Measurements from ENCODE around the gene NCKAP5.

Gene NCKAP5

DNA sequence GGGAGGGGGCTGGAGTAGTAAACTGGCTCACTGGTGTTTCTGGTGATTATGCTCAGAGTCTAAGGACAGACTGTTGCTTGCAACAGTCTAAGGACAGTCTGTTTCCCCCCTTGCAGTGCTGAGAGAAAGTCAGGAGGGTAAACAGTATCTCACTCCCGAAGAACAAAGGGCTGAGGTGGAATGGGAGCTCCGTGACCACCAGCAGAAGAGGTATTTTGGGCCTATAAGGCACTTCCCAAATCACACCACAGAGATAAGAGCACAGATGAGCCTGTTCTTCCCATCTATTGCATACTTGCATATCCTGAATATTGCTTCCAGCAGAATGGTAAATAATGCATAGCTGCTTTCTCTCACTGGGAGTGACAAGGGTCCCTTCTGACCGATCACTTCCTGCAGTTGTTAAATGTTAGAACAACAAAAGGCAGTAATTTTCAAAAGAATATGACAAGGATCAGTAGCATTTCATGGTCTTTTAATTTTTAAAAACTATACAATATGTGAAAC, 737.9 kb downstream of the NCKAP5 start:
- TF ChIP-seq YY1 (IDR thresholded peaks at IDR 0.05; ENCODE audit: low read depth), result no peak
- TF ChIP-seq, protein P1, sequence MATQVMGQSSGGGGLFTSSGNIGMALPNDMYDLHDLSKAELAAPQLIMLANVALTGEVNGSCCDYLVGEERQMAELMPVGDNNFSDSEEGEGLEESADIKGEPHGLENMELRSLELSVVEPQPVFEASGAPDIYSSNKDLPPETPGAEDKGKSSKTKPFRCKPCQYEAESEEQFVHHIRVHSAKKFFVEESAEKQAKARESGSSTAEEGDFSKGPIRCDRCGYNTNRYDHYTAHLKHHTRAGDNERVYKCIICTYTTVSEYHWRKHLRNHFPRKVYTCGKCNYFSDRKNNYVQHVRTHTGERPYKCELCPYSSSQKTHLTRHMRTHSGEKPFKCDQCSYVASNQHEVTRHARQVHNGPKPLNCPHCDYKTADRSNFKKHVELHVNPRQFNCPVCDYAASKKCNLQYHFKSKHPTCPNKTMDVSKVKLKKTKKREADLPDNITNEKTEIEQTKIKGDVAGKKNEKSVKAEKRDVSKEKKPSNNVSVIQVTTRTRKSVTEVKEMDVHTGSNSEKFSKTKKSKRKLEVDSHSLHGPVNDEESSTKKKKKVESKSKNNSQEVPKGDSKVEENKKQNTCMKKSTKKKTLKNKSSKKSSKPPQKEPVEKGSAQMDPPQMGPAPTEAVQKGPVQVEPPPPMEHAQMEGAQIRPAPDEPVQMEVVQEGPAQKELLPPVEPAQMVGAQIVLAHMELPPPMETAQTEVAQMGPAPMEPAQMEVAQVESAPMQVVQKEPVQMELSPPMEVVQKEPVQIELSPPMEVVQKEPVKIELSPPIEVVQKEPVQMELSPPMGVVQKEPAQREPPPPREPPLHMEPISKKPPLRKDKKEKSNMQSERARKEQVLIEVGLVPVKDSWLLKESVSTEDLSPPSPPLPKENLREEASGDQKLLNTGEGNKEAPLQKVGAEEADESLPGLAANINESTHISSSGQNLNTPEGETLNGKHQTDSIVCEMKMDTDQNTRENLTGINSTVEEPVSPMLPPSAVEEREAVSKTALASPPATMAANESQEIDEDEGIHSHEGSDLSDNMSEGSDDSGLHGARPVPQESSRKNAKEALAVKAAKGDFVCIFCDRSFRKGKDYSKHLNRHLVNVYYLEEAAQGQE (IDR thresholded peaks at IDR 0.05; ENCODE audit: low read depth), result no peak
- TF ChIP-seq FOXM1 (IDR thresholded peaks at IDR 0.05; ENCODE audit: borderline replicate concordance, low read depth), result no peak
- TF ChIP-seq ZBTB7A (IDR thresholded peaks at IDR 0.05; ENCODE audit: low read depth), result no peak
- TF ChIP-seq, protein P2, sequence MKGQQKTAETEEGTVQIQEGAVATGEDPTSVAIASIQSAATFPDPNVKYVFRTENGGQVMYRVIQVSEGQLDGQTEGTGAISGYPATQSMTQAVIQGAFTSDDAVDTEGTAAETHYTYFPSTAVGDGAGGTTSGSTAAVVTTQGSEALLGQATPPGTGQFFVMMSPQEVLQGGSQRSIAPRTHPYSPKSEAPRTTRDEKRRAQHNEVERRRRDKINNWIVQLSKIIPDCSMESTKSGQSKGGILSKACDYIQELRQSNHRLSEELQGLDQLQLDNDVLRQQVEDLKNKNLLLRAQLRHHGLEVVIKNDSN (IDR thresholded peaks at IDR 0.05), result no peak
- no peak for TF ChIP-seq TCF12 (IDR thresholded peaks at IDR 0.05; ENCODE audit: low read depth)
- no peak for TF ChIP-seq CEBPB (IDR thresholded peaks at IDR 0.05)
- no peak for TF ChIP-seq RAD21 (IDR thresholded peaks at IDR 0.05; ENCODE audit: low read depth)

DNA sequence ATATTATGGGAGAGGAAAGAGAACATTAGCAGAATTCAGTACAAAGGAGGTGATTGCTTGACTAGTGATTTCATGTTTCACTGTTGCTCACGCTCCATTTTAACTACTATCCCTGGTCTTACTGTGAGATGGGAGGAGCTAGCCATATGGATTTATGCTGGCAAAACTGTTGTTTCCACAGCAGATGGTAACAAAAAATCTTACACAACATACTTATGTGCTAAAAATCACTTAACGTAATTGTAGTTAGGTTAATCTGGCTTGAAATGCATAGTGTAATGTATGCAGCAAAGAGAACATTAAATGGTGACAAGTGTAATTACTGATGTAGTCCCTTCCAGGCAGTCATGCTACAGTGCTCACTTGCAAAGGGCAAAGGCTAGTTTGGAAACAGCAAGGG, 742.7 kb downstream of the NCKAP5 start:
- TF ChIP-seq NFIC (IDR thresholded peaks at IDR 0.05) (no peak), RAD21 (IDR thresholded peaks at IDR 0.05; ENCODE audit: low read depth) (no peak), EGR1 (IDR thresholded peaks at IDR 0.05) (no peak), TAF1 (IDR thresholded peaks at IDR 0.05; ENCODE audit: low read depth) (no peak)

DNA sequence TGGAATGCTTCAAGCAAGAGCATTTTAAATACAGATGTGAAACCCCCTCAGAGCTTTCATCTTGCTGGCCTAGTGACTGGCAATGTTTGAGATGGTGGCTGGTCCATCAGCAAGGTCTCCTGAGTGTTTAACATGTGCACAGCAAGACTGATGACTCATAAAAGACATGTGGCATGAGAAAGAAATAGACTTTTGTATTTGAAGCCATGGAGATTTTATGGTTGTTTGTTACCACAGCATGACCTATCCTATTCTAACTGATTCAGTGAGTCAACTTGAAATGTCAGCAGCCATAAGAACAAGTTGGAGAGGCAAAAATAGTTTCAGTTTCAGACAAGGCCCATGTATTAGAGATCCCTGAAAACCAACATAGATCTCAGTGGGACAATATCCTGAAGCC, 743.5 kb downstream of the NCKAP5 start:
- no peak for TF ChIP-seq EGR1 (IDR thresholded peaks at IDR 0.05)
- TF ChIP-seq, protein P2 (IDR thresholded peaks at IDR 0.05), result no peak
- TF ChIP-seq NFIC (IDR thresholded peaks at IDR 0.05), result no peak
- no peak for TF ChIP-seq CREB1 (IDR thresholded peaks at IDR 0.05; ENCODE audit: low read depth)
- TF ChIP-seq, protein P1 (IDR thresholded peaks at IDR 0.05; ENCODE audit: low read depth), result no peak
- TF ChIP-seq FOXM1 (IDR thresholded peaks at IDR 0.05; ENCODE audit: borderline replicate concordance, low read depth), result no peak
- no peak for TF ChIP-seq ZBTB7A (IDR thresholded peaks at IDR 0.05; ENCODE audit: low read depth)
- TF ChIP-seq EP300 (IDR thresholded peaks at IDR 0.05; ENCODE audit: borderline replicate concordance), result no peak
- TF ChIP-seq TCF12 (IDR thresholded peaks at IDR 0.05; ENCODE audit: low read depth), result no peak
- TF ChIP-seq YY1 (IDR thresholded peaks at IDR 0.05; ENCODE audit: low read depth), result no peak
- TF ChIP-seq, protein P3, sequence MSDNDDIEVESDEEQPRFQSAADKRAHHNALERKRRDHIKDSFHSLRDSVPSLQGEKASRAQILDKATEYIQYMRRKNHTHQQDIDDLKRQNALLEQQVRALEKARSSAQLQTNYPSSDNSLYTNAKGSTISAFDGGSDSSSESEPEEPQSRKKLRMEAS (IDR thresholded peaks at IDR 0.05), result no peak
- no peak for TF ChIP-seq TEAD4 (IDR thresholded peaks at IDR 0.05)
- no peak for TF ChIP-seq RAD21 (IDR thresholded peaks at IDR 0.05; ENCODE audit: low read depth)
- no peak for TF ChIP-seq CEBPB (IDR thresholded peaks at IDR 0.05)
- no peak for TF ChIP-seq TAF1 (IDR thresholded peaks at IDR 0.05; ENCODE audit: low read depth)

DNA sequence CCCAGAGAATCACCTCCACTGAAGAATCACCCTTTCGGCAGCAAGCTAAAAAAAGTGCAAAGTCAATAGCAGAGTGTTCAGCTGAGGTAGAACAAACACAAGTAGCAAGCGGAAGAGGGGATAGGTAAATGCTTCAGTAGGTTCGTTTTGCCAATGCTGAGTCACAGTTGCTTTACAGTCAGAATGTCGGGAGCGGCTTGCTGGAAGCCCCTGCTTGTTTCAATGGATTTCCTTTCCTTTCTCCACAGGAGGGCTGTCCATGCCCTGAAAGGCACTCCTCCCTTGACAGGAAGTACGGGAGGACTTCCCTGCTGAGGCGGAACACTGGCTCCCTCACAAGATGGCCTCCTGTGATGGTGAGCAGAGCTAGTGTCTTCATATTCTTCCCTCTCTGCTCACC, 752.0 kb downstream of the NCKAP5 start:
- TF ChIP-seq EGR1 (IDR thresholded peaks at IDR 0.05), result no peak
- TF ChIP-seq, protein P1 (IDR thresholded peaks at IDR 0.05; ENCODE audit: low read depth), result no peak
- TF ChIP-seq CREB1 (IDR thresholded peaks at IDR 0.05; ENCODE audit: low read depth), result no peak
- no peak for TF ChIP-seq EP300 (IDR thresholded peaks at IDR 0.05; ENCODE audit: borderline replicate concordance)
- no peak for TF ChIP-seq NFIC (IDR thresholded peaks at IDR 0.05)
- no peak for TF ChIP-seq CEBPB (IDR thresholded peaks at IDR 0.05)
- no peak for TF ChIP-seq FOXM1 (IDR thresholded peaks at IDR 0.05; ENCODE audit: borderline replicate concordance, low read depth)
- TF ChIP-seq TAF1 (IDR thresholded peaks at IDR 0.05; ENCODE audit: low read depth), result no peak
- TF ChIP-seq TCF12 (IDR thresholded peaks at IDR 0.05; ENCODE audit: low read depth), result no peak
- no peak for TF ChIP-seq ZBTB7A (IDR thresholded peaks at IDR 0.05; ENCODE audit: low read depth)
- no peak for TF ChIP-seq TEAD4 (IDR thresholded peaks at IDR 0.05)
- no peak for TF ChIP-seq RAD21 (IDR thresholded peaks at IDR 0.05; ENCODE audit: low read depth)
- TF ChIP-seq, protein P3 (IDR thresholded peaks at IDR 0.05), result no peak
- TF ChIP-seq YY1 (IDR thresholded peaks at IDR 0.05; ENCODE audit: low read depth), result no peak
- TF ChIP-seq, protein P2 (IDR thresholded peaks at IDR 0.05), result no peak
